IMR-90 (cell line): Measurements from ENCODE around the gene SCAMP2. TPM values are rescaled to one million over a fixed set of nuclear protein-coding genes. Genes with fewer than 3 reads are reported as not detected.
A peak's percentile ranks its signal among the peaks of the same experiment; 100 is the strongest.

Experiments used
- ATAC-seq: fragments of 200-7000 bp; cut with Tn5 transposase; 2 replicates; pipeline ENCODE4 v1.9.1; 2020; ENCODE audit warnings: low read depth, mild to moderate bottlenecking, moderate library complexity
- BruUV-seq: library from RNA; stranded (reverse); fragments of 400-500 nt; replicated peaks from 2 replicates; lab custom pipeline; 2021; lab: Mats Ljungman, UMichigan
- CTCF ChIA-PET: fragments of 300-600 bp; formaldehyde crosslinking; extraction: SDS; loops from one replicate; lab custom pipeline; 2021; ENCODE audit warnings: antibody characterized with exemption; lab: Yijun Ruan, JAX
- POLR2A ChIA-PET: fragments of 300-600 bp; sonication (Branson Sonifier 250); formaldehyde crosslinking; loops from one replicate; lab custom pipeline; 2022; ENCODE audit warnings: antibody characterized with exemption; ENCODE audit not compliant: unreplicated experiment; lab: Charles Lee
- DNase-seq: peaks from one replicate; pipeline ENCODE4 v3.0.0; 2013
- H2AFZ ChIP-seq: replicated peaks from 2 replicates; pipeline ENCODE3; 2013; ENCODE audit warnings: low read length, mild to moderate bottlenecking; ENCODE audit not compliant: poor library complexity
- H2AK5ac ChIP-seq: 2 replicates; pipeline ENCODE4 v1.6.1; 2013; ENCODE audit warnings: low read depth, low read length, inconsistent platforms
- H2AK9ac ChIP-seq: replicated peaks from 2 replicates; pipeline ENCODE3; 2013; ENCODE audit warnings: mild to moderate bottlenecking, low read depth, low read length, moderate library complexity; ENCODE audit not compliant: poor library complexity
- H2BK120ac ChIP-seq: 2 replicates; pipeline ENCODE4 v1.6.1; 2013; ENCODE audit warnings: low read depth, low read length, inconsistent platforms
- H2BK15ac ChIP-seq: 3 replicates; pipeline ENCODE4 v1.6.1; 2013; ENCODE audit warnings: low read depth, low read length, inconsistent platforms
- H2BK20ac ChIP-seq: 2 replicates; pipeline ENCODE4 v1.6.1; 2013; ENCODE audit warnings: low read depth, mild to moderate bottlenecking, inconsistent platforms, low read length, moderate library complexity
- H2BK5ac ChIP-seq: 2 replicates; pipeline ENCODE4 v1.6.1; 2013; ENCODE audit warnings: mild to moderate bottlenecking, low read depth, low read length, inconsistent platforms; ENCODE audit not compliant: poor library complexity, severe bottlenecking
- H3K14ac ChIP-seq: replicated peaks from 2 replicates; pipeline ENCODE4 v1.6.1; 2013; ENCODE audit warnings: low read depth, low read length, inconsistent platforms
- H3K18ac ChIP-seq: 2 replicates; pipeline ENCODE4 v1.6.1; 2013; ENCODE audit warnings: low read depth, low read length, control low read depth
- H3K23ac ChIP-seq: 2 replicates; pipeline ENCODE4 v1.6.1; 2013; ENCODE audit warnings: low read depth, low read length, inconsistent platforms
- H3K27ac ChIP-seq: 2 replicates; pipeline ENCODE4 v1.5.1; 2013; ENCODE audit warnings: mild to moderate bottlenecking, control low read depth, low read length; ENCODE audit not compliant: insufficient read depth
- H3K27me3 ChIP-seq: 2 replicates; pipeline ENCODE4 v1.6.1; 2013; ENCODE audit warnings: low read length; ENCODE audit not compliant: control insufficient read depth, insufficient read depth
- H3K36me3 ChIP-seq: 2 replicates; pipeline ENCODE4 v1.6.1; 2013; ENCODE audit warnings: low read length, mixed read lengths; ENCODE audit not compliant: control insufficient read depth, insufficient read depth
- H3K4ac ChIP-seq: 2 replicates; pipeline ENCODE4 v1.6.1; 2013; ENCODE audit warnings: low read depth, low read length, inconsistent platforms
- H3K4me1 ChIP-seq: 2 replicates; pipeline ENCODE4 v1.6.1; 2013; ENCODE audit warnings: low read length, mixed read lengths; ENCODE audit not compliant: control insufficient read depth, insufficient read depth
- H3K4me2 ChIP-seq: 2 replicates; pipeline ENCODE4 v1.6.1; 2013; ENCODE audit warnings: low read depth, mild to moderate bottlenecking, control low read depth, low read length, moderate library complexity
- H3K4me3 ChIP-seq: 2 replicates; pipeline ENCODE4 v1.5.1; 2013; ENCODE audit warnings: low read depth, mild to moderate bottlenecking, control low read depth, low read length, moderate library complexity; ENCODE audit not compliant: insufficient read depth
- H3K56ac ChIP-seq: 2 replicates; pipeline ENCODE4 v1.6.1; 2013; ENCODE audit warnings: low read length, inconsistent platforms; ENCODE audit not compliant: insufficient read depth; ENCODE audit errors: extremely low read depth
- H3K79me1 ChIP-seq, 2 experiments: 2 replicates each; pipeline ENCODE4 v1.6.1; 2013; ENCODE audit warnings: low read length in 2 of 2, inconsistent platforms in 1 of 2, low read depth in 1 of 2
- H3K9ac ChIP-seq: 2 replicates; pipeline ENCODE4 v1.6.1; 2013; ENCODE audit warnings: low read depth, low read length, control low read depth
- H3K9me1 ChIP-seq: 2 replicates; pipeline ENCODE4 v1.6.1; 2013; ENCODE audit warnings: low read length, inconsistent platforms; ENCODE audit not compliant: insufficient read depth
- H3K9me3 ChIP-seq: 2 replicates; pipeline ENCODE4 v1.6.1; 2013; ENCODE audit warnings: low read length; ENCODE audit not compliant: control insufficient read depth, insufficient read depth
- H4K20me1 ChIP-seq: 2 replicates; pipeline ENCODE4 v1.6.1; 2013; ENCODE audit warnings: low read length, inconsistent platforms; ENCODE audit not compliant: insufficient read depth
- H4K5ac ChIP-seq: 2 replicates; pipeline ENCODE4 v1.6.1; 2013; ENCODE audit warnings: mild to moderate bottlenecking, low read depth, low read length, control low read depth
- H4K8ac ChIP-seq, 2 experiments: 2 replicates each; pipeline ENCODE4 v1.6.1; 2013; ENCODE audit warnings: low read depth in 2 of 2, low read length in 2 of 2, control low read depth in 1 of 2, inconsistent platforms in 1 of 2
- H4K91ac ChIP-seq: 2 replicates; pipeline ENCODE4 v1.6.1; 2013; ENCODE audit warnings: low read depth, low read length, inconsistent platforms; ENCODE audit not compliant: insufficient read depth
- CHD1 ChIP-seq: IDR thresholded peaks from 2 replicates; pipeline ENCODE4 v1.6.1; 2012; ENCODE audit warnings: low read depth, low read length, improper control_type of control experiment
- MAFK ChIP-seq: IDR thresholded peaks from 2 replicates; pipeline ENCODE4 v1.6.1; 2012; ENCODE audit warnings: low read depth, low read length, improper control_type of control experiment
- NFE2L2 ChIP-seq: fragments of 150-350 bp; IDR thresholded peaks from 2 replicates; pipeline ENCODE4 v1.6.1; 2016; ENCODE audit warnings: low read depth, mild to moderate bottlenecking, low read length
- RFX5 ChIP-seq: IDR thresholded peaks from 2 replicates; pipeline ENCODE4 v1.8.0; 2012; ENCODE audit warnings: low read depth, mild to moderate bottlenecking, low read length, moderate library complexity
- WGBS, 2 experiments: methylation state at CpG; one replicate each; pipeline versions ENCODE4 v1.1.5 to v1.1.7; 2013; ENCODE audit warnings: missing lambda C conversion rate in 2 of 2; ENCODE audit not compliant: insufficient read length in 1 of 2; ENCODE audit errors: extremely low coverage in 2 of 2; 5-methylcytosine and 5-hydroxymethylcytosine counted together
- dilution Hi-C: fragments of 300-500 bp; cut with HindIII; formaldehyde crosslinking; loops from one replicate; pipeline ENCODE4 v1.14.3; 2018; ENCODE audit warnings: low sequenced_read_pairs; ENCODE audit not compliant: unreplicated experiment
- in situ Hi-C: fragments of 300-500 bp; cut with MboI; formaldehyde crosslinking; loops from 3 replicates; pipeline ENCODE4 v1.14.3; 2019; ENCODE audit warnings: low sequenced_read_pairs, inconsistent platforms, mixed read lengths
- intact Hi-C: fragments of 100-400 bp; cut with micrococcal nuclease; formaldehyde crosslinking; loops from 2 replicates; pipeline ENCODE4 v1.10.0; 2022
- polyA plus RNA-seq, 3 experiments: library from polyadenylated mRNA; depleted of rRNA; stranded (reverse); fragments of >200 nt; gene quantifications; 2 replicates each; pipeline ENCODE4 v1.2.3, GENCODE V29; 2012; ENCODE audit warnings: low replicate concordance in 1 of 3
- total RNA-seq: library from RNA; depleted of rRNA; stranded (reverse); fragments of >200 nt; gene quantifications from 2 replicates; pipeline ENCODE4 v1.2.3, GENCODE V29; 2012

Gene SCAMP2
- total and polyA plus RNA-seq, 2 of the 4 experiments (the other 2 are of a cell fraction) = 25.8 to 111 TPM

DNA sequence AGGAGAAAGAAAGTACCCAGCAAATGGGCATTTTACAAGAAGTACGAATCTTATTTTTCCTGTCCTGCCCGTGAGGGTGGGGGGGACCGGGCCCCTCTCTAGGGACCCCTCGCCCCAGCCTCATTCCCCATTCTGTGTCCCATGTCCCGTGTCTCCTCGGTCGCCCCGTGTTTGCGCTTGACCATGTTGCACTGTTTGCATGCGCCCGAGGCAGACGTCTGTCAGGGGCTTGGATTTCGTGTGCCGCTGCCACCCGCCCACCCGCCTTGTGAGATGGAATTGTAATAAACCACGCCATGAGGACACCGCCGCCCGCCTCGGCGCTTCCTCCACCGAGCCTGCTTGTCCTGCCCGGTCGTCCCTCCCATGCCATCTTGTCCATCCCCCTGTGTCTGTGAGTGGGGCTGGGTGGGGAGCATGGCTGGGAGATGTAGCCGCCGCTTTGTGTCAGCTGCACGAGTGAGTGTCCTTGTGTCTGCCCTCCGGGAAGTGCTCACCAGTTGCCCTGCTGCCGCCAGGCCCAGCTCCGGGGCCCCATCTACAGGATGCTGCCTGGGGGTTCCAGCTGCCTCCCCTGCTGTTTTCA lies 70.2 kb downstream of the SCAMP2 start:
- no peak overlapping the region for H3K23ac ChIP-seq
- 91% methylated on average over 16 of the region's 31 CpGs; no CpG with 5 or more reads in 1 of the 2 experiments for WGBS, 2 experiments
- H2AFZ ChIP-seq = peak overlapping the region; percentile 5
- H3K9me3 ChIP-seq = no peaks in the 10 kb centered on the region
- peaks cover 2% of the 10 kb centered on the region; the same call in 1 of the 2 replicates for H3K4me1 ChIP-seq
- no peak overlapping the region for H2BK20ac ChIP-seq
- BruUV-seq = no TSS peak
- no peak overlapping the region for H4K91ac ChIP-seq
- H3K56ac ChIP-seq = no peak overlapping the region
- intact Hi-C loops = no loop called here
- no peak overlapping the region for H3K27ac ChIP-seq
- no peak overlapping the region for H2BK120ac ChIP-seq
- no peak overlapping the region for H2BK5ac ChIP-seq
- ChIA-PET POLR2A (no interaction called here), CTCF (interaction anchor here (1.2 kb wide), 1 partner anchor 32 kb away, joined by 3 read pairs; no protein-coding TSS in a partner anchor)
- no peak for TF ChIP-seq NFE2L2
- no peak for TF ChIP-seq CHD1
- TF ChIP-seq RFX5 = no peak
- no peak for TF ChIP-seq MAFK
- no peak overlapping the region for H3K14ac ChIP-seq
- no peak overlapping the region for H4K8ac ChIP-seq
- no peak overlapping the region for H3K4me2 ChIP-seq
- no peaks in the 10 kb centered on the region for H3K9me1 ChIP-seq
- H3K4me3 ChIP-seq = no peak overlapping the region
- no peak overlapping the region for H4K5ac ChIP-seq
- H2BK15ac ChIP-seq = no peak overlapping the region
- no peaks in the 10 kb centered on the region for H3K27me3 ChIP-seq
- no peak overlapping the region for H2AK9ac ChIP-seq
- DNase-seq (no peak), ATAC-seq (no peak)
- no peak overlapping the region for H3K9ac ChIP-seq
- H3K79me1 ChIP-seq = peaks cover 3 to 31% of the 10 kb centered on the region in 2 experiments; a peak in 2 of 4 replicates
- H3K18ac ChIP-seq = no peak overlapping the region
- no peak overlapping the region for H2AK5ac ChIP-seq
- dilution Hi-C loops = no loop called here
- peaks cover 43% of the 10 kb centered on the region for H3K36me3 ChIP-seq
- in situ Hi-C loops = no loop called here
- no peak overlapping the region for H3K4ac ChIP-seq
- peaks cover 25% of the 10 kb centered on the region for H4K20me1 ChIP-seq
